SK-N-SH treated with all-trans-retinoic acid at 6 μM for 48 hours (cell line): ENCODE measurements around the gene PCDHB6.
A peak's percentile ranks its signal among the peaks of the same experiment; 100 is the strongest.
"Not testable (repeated sequence)": the region's sequence is repeated elsewhere in the genome, so short reads cannot be mapped to it uniquely, and the experiment has no call there.

ENCODE experiments used
- ATAC-seq: fragments of 200-7000 bp; cut with Tn5 transposase; 3 replicates; pipeline ENCODE4 v1.9.1; 2020; ENCODE audit warnings: mild to moderate bottlenecking, moderate library complexity
- ARNTL ChIP-seq: fragments of 450-650 bp; formaldehyde crosslinking; IDR thresholded peaks from 2 replicates; pipeline ENCODE4 v1.5.0; 2020; ENCODE audit warnings: low read depth, mild to moderate bottlenecking, moderate library complexity, borderline replicate concordance
- BACH2 ChIP-seq: fragments of 250-450 bp; sonication (Bioruptor Pico); IDR thresholded peaks from 2 replicates; pipeline ENCODE4 v1.9.0; 2021; ENCODE audit warnings: mild to moderate bottlenecking, borderline replicate concordance
- CREB5 ChIP-seq: fragments of 250-450 bp; sonication (Bioruptor Pico); IDR thresholded peaks from 2 replicates; pipeline ENCODE4 v1.5.1; 2020; ENCODE audit warnings: low read depth, mild to moderate bottlenecking, moderate library complexity
- CSDC2 ChIP-seq: fragments of 250-450 bp; sonication (Bioruptor Pico); IDR thresholded peaks from 2 replicates; pipeline ENCODE4 v1.5.0; 2020; ENCODE audit warnings: mild to moderate bottlenecking, moderate library complexity
- ESRRG ChIP-seq: fragments of 250-450 bp; sonication (Bioruptor Pico); IDR thresholded peaks from 2 replicates; pipeline ENCODE4 v1.6.1; 2021; ENCODE audit warnings: mild to moderate bottlenecking
- GLIS3 ChIP-seq: fragments of 250-450 bp; sonication (Bioruptor Pico); IDR thresholded peaks from 2 replicates; pipeline ENCODE4 v1.5.0; 2020; ENCODE audit warnings: mild to moderate bottlenecking, moderate library complexity
- RARB ChIP-seq: fragments of 250-450 bp; sonication (Bioruptor Pico); IDR thresholded peaks from 2 replicates; pipeline ENCODE4 v1.8.0; 2021; ENCODE audit warnings: mild to moderate bottlenecking, moderate library complexity
- SNAI2 ChIP-seq: fragments of 250-450 bp; sonication (Bioruptor Pico); IDR thresholded peaks from 2 replicates; pipeline ENCODE4 v1.5.0; 2020; ENCODE audit warnings: mild to moderate bottlenecking, moderate library complexity
- TCF4 ChIP-seq: fragments of 250-450 bp; sonication (Bioruptor Pico); IDR thresholded peaks from 2 replicates; pipeline ENCODE4 v1.8.0; 2021; ENCODE audit warnings: mild to moderate bottlenecking, moderate library complexity, borderline replicate concordance
- TOX ChIP-seq: fragments of 250-450 bp; sonication (Bioruptor Pico); IDR thresholded peaks from 2 replicates; pipeline ENCODE4 v1.8.0; 2021; ENCODE audit warnings: mild to moderate bottlenecking, moderate library complexity, borderline replicate concordance
- ZC3H10 ChIP-seq: fragments of 250-450 bp; sonication (Bioruptor Pico); IDR thresholded peaks from 2 replicates; pipeline ENCODE4 v1.5.1; 2021; ENCODE audit warnings: mild to moderate bottlenecking, moderate library complexity
- ZFP3 ChIP-seq: fragments of 250-450 bp; sonication (Bioruptor Pico); IDR thresholded peaks from 2 replicates; pipeline ENCODE4 v1.5.0; 2020; ENCODE audit warnings: mild to moderate bottlenecking, moderate library complexity
- ZNF565 ChIP-seq: fragments of 450-650 bp; formaldehyde crosslinking; conservative IDR thresholded peaks from 2 replicates; pipeline ENCODE4 v1.5.0; 2020; ENCODE audit warnings: low read depth, mild to moderate bottlenecking, moderate library complexity
- ZNF70 ChIP-seq: fragments of 450-650 bp; formaldehyde crosslinking; IDR thresholded peaks from 2 replicates; pipeline ENCODE4 v1.5.0; 2020; ENCODE audit warnings: mild to moderate bottlenecking, moderate library complexity
- ZNF8 ChIP-seq: fragments of 450-650 bp; formaldehyde crosslinking; IDR thresholded peaks from 2 replicates; pipeline ENCODE4 v1.5.0; 2020; ENCODE audit warnings: mild to moderate bottlenecking, moderate library complexity
- TF ChIP-seq, protein P1 (sequence below): fragments of 250-450 bp; sonication (Bioruptor Pico); IDR thresholded peaks from 2 replicates; pipeline ENCODE4 v1.8.0; 2020; ENCODE audit warnings: mild to moderate bottlenecking, moderate library complexity, borderline replicate concordance

PCDHB6 gene

GRCh38 chr5:141186897-141187512, 37.1 kb downstream of the PCDHB6 start, which contains the start of gene PCDHB9:
PCDHB9 (plus strand) TSS chr5:141187161; CDS start chr5:141187319, 158 bp downstream.
- ATAC-seq = peak; percentile 82
- no peak for TF ChIP-seq SNAI2
- TF ChIP-seq ZFP3 = no peak
- no peak for TF ChIP-seq TOX (CRISPR knock-in tag)
- TF ChIP-seq BACH2 = no peak

GRCh38 chr5:141188682-141189081, 38.8 kb downstream of the PCDHB6 start:
- not testable (repeated sequence) for ATAC-seq

DNA sequence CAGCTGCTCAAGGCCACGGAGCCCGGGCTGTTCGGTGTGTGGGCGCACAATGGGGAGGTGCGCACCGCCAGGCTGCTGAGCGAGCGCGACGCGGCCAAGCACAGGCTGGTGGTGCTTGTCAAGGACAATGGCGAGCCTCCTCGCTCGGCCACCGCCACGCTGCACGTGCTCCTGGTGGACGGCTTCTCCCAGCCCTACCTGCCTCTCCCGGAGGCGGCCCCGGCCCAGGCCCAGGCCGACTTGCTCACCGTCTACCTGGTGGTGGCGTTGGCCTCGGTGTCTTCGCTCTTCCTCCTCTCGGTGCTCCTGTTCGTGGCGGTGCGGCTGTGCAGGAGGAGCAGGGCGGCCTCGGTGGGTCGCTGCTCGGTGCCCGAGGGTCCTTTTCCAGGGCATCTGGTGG, 39.3 kb downstream of the PCDHB6 start:
- not testable (repeated sequence) for ATAC-seq

DNA sequence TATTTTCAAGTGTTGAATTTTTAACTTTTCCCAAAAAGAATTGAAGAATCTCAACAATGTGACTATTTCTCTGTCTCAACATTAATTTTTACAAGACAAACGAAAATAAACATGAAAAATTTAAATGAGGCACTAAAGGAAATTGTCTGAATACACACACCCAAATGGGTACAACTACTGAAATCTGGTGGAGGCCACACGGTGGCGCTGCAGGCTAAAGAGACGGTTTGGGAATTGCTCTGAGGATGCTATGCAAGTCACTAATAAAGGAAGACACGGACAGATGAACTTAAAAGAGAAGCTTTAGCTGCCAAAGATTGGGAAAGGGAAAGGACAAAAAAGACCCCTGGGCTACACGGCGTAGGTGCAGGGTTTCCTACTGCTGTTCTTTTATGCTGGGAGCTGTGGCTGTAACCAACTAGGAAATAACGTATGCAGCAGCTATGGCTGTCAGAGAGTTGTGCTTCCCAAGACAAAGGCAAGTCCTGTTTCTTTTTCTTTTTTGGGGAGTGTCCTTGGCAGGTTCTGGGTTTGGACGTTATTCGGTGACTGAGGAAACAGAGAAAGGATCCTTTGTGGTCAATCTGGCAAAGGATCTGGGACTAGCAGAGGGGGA, 42.4 kb downstream of the PCDHB6 start, which contains the start of gene PCDHB10:
TSS of gene PCDHB10 (plus strand) at position 244 of the 616 bp plus-strand sequence. CDS start at position 444, 200 bp downstream.
- ATAC-seq = peak; percentile 61; the same call in 1 of the 3 replicates
- TF ChIP-seq, protein P1, sequence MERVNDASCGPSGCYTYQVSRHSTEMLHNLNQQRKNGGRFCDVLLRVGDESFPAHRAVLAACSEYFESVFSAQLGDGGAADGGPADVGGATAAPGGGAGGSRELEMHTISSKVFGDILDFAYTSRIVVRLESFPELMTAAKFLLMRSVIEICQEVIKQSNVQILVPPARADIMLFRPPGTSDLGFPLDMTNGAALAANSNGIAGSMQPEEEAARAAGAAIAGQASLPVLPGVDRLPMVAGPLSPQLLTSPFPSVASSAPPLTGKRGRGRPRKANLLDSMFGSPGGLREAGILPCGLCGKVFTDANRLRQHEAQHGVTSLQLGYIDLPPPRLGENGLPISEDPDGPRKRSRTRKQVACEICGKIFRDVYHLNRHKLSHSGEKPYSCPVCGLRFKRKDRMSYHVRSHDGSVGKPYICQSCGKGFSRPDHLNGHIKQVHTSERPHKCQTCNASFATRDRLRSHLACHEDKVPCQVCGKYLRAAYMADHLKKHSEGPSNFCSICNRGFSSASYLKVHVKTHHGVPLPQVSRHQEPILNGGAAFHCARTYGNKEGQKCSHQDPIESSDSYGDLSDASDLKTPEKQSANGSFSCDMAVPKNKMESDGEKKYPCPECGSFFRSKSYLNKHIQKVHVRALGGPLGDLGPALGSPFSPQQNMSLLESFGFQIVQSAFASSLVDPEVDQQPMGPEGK = no peak
- no peak for TF ChIP-seq RARB (CRISPR knock-in tag)
- TF ChIP-seq ZFP3 = no peak
- no peak for TF ChIP-seq TOX (CRISPR knock-in tag)
- no peak for TF ChIP-seq CSDC2
- TF ChIP-seq CREB5 (CRISPR knock-in tag) = no peak
- TF ChIP-seq ARNTL = no peak

GRCh38 chr5:141194332-141194731, 44.5 kb downstream of the PCDHB6 start:
- not testable (repeated sequence) for ATAC-seq

DNA sequence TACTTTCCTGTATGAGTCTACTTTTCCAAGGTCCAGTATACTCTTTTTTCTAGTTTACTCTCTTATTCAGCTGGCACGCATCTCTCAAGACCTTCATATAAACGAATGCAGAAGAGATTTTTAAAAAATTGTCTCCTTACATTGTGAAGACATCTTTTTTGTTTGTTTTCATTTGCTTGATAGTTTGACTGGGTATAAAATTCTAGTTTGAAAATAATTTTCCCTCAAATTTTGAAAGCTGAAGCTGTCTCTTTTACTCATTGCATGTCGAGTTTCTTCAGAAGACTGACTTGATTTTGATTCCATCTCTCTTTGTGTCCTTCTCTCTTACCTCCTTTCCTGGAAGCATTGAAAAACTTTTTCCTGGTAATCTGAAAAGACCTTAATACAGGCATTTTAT, 46.5 kb downstream of the PCDHB6 start:
- no peak for ATAC-seq
- TF ChIP-seq BACH2 = no peak
- no peak for TF ChIP-seq GLIS3 (CRISPR knock-in tag)
- no peak for TF ChIP-seq ZNF8 (CRISPR knock-in tag)
- TF ChIP-seq, all 23 proteins: peak for 0

GRCh38 chr5:141199359-141200235, 49.7 kb downstream of the PCDHB6 start, which contains the start of gene PCDHB11:
PCDHB11 (plus strand) TSS chr5:141199627; CDS start chr5:141199775, 148 bp downstream.
- no peak for ATAC-seq
- TF ChIP-seq, protein P1 = no peak
- no peak for TF ChIP-seq ZNF70 (CRISPR knock-in tag)
- TF ChIP-seq TCF4 (CRISPR knock-in tag) = no peak
- TF ChIP-seq ZC3H10 (CRISPR knock-in tag) = no peak
- TF ChIP-seq ARNTL = no peak
- TF ChIP-seq GLIS3 (CRISPR knock-in tag) = no peak
- no peak for TF ChIP-seq ZNF565
- TF ChIP-seq ESRRG = no peak
- no peak for TF ChIP-seq BACH2
- no peak for TF ChIP-seq ZFP3

DNA sequence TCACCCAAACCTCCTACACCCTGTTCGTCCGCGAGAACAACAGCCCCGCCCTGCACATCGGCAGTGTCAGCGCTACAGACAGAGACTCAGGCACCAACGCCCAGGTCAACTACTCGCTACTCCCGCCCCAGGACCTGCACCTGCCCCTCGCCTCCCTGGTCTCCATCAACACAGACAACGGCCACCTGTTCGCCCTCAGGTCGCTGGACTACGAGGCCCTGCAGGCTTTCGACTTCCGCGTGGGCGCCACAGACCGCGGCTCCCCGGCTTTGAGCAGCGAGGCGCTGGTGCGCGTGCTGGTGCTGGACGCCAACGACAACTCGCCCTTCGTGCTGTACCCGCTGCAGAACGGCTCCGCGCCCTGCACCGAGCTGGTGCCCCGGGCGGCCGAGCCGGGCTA, 51.3 kb downstream of the PCDHB6 start:
- ATAC-seq = not testable (repeated sequence)

GRCh38 chr5:141201646-141202045, 51.8 kb downstream of the PCDHB6 start:
- ATAC-seq = not testable (repeated sequence)
